NCI-H510A treated with DMSO at 0.1 percent for 48 hours (cell line): ENCODE results near the gene SLC9A8.
"Not testable (repeated sequence)": the region's sequence is repeated elsewhere in the genome, so short reads cannot be mapped to it uniquely, and the experiment has no call there.

ENCODE experiments used
- DNase-seq: peaks from one replicate; lab custom pipeline; 2025; lab: John Stamatoyannopoulos, UW

Gene SLC9A8

DNA sequence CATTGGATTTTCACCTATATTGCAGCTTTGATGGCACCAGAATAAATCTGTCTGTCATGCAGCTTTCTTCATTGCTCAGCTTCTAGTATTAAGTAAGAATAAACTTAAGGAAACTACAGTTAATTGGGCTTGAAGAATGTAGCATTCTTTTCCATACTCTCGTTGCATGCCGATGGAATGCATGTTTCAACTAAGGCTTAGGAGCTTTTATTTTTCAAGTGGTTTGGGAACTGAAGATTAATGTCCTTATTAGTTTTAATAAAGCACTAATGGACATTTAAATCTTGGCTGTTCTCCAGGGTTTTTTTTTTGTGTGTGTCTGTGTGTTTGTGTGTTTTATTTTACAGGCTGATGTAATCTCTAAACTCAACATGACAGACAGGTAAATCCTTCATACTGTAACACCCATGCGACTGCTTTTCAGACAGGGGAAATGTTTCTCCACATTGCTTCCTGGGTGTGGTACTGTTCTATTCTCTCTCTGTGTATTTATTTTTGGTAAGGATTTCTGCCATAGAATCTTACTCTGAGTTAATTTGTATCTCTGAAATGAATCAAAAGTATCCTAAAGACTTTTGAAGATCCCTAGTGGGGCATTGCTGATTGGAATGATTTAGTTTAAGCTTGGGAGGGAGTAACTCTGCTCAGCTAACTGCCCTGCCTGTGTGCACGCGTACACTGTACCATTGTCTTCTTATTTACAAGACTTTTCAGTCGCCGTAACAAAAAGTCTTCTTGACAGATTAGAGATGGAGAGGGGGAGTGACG lies 38.0 kb downstream of the SLC9A8 start:
- DNase-seq = no peak

DNA sequence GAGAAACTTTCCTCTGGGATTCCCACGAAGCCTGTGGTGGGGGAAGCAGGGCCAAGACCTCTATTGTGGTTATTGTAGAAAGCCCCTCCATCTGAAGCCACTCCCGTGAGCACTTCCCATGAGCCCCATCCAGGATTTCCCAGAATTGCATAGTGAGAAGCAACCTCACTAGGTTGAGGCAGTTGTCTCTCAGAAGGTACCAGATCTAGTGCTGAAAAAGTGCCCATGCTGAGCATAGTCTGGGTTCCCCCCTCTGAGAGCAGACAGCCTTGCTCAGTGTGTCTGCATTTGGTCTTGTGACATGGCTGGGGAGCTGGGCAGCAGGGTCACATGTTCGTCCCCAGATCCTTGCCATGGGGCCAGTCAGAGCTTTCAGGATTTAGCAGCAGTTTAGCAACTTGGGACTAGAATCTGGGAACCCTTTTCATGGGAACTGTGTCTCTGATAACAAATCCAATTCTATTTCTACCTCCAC lies 38.6 kb downstream of the SLC9A8 start:
- DNase-seq = no peak

DNA sequence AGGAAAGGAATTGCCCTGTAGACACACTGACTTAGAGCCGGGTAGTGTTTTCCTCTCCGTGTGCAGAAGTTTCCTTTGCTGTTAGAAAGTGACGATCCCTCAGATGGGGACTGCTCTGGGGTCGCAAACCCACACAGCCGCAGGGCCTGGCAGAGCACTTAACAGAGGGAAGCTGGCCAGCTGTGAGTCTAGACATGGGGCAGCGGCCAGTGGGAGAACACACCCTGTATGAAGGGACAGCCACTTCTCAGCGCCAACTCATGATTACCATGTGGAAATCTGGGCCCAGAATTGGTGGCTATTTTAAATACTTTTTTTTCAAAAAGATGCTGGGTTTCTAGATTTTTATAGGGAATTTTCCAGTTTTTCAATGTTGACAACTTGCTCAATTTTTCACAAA lies 39.4 kb downstream of the SLC9A8 start:
- no peak for DNase-seq

- no peak for DNase-seq
Measured at GRCh38 chr20:49852522-49853080, 40.0 kb downstream of the SLC9A8 start.

- no peak for DNase-seq
Measured at GRCh38 chr20:49853640-49854039, 41.0 kb downstream of the SLC9A8 start.

DNA sequence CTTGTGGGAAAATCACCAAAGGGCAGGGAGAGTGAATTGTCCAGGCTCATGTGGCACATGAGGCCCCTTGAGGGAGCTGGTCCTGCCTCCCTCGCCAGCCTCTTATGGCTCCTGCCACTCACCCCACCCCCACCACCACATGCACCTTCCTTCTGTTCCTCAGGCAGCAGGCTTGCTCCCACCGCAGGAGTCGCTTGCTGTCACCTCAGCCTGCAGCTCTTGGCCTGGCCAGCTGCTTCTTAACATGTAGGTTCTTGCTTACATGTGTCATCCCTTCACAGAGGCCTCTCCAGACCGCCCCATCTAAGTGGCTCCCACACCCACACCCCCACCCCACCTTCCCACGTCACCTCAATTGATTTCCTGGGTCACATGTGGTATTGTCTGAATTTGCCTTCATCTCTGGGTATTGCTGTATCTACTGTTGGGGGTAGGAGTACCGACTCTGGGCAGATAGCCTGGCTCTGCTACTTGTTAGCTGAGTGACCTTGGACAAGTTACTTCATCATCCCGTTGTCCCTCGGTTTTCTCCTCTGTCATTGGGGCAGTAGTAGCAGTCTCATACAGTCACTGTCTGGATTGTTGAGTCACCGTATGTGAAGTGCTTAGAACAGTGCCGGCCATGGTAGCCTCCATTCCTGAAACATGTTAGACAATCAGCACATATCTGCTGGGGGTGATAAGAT lies 41.7 kb downstream of the SLC9A8 start:
- DNase-seq = no peak

- no peak for DNase-seq
Measured at GRCh38 chr20:49856904-49857303, 44.3 kb downstream of the SLC9A8 start.

DNA sequence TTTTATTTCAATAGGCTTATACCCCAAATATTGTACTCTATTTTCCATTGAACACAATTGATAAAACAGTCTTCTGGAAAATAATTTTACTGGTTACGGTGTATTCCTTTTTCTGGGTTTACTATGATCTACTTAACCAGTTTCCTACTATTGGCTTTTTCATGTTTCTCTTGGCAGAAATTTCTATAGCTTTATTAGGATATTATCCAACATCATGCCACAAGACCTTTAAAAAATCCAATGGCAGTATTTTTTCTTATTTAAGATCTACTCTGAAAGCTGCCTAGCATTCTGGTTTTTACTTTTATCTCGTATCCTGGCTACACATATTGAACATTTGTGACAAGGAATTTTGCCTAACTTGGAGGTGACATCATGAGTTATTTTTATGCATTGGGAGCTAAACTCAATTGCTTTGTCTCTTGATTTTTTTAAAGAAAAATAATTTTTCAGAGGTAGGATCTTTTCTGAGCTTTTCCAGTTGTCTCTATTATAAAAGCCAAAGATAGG lies 45.5 kb downstream of the SLC9A8 start:
- no peak for DNase-seq

DNA sequence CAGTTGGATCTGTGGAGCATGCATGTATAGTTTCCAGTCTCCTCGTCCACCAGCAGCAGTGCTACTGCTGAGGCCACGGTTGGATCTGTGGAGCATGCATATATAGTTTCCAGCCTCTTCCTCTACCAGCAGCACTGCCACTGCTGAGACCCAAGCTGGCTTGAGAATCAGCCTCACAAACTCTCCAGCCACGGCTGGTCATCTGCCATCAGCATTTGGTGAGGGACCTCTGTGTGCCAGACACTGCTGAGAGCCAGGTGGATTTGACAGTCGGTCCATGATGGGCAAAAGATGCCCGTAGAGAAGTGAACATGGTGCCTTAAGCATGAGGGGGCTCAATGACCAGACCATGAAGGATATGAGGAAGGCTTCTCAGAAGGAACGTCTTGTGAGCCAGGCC lies 46.4 kb downstream of the SLC9A8 start:
- no peak for DNase-seq

GRCh38 chr20:49859807-49860206 lies 47.2 kb downstream of the SLC9A8 start:
- no peak for DNase-seq

DNA sequence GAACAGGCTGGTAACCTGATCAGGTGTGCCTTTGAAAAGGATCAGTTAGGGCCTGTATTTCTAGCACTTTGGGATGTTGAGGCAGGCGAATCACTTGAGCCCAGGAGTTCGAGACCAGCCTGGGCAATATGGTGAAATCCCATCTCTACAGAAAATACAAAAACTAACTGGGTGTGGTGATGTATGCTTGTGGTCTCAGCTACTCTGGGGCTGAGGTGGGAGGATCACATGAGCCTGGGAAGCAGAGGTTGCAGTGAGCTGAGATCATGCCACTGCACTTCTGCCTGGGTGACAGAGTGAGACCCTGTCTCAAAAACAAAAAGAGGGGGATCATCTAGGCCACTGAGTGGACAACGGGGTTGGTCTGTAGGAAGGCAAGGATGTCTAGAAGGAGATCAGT lies 48.6 kb downstream of the SLC9A8 start:
- not testable (repeated sequence) for DNase-seq

GRCh38 chr20:49862607-49863200 lies 50.1 kb downstream of the SLC9A8 start:
- no peak for DNase-seq

DNA sequence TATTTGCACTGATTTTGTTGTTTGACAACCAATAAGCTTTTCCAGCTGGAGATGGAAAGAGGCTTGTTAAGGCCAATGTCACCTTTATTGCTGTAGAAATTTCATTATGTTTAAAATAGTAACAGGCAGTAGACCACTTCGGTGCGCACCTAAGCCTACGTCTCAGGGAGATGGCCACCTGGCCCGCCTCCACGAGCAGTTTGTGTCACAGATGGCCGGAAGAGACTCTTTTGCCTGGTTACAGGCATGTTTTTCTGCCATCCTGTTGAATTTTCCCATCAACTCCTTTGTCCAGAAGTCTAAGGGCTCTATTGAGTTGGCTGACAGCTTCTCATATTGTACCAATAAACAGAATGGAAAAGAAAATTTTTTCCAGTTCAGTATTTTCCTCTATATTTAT lies 51.0 kb downstream of the SLC9A8 start:
- no peak for DNase-seq

DNA sequence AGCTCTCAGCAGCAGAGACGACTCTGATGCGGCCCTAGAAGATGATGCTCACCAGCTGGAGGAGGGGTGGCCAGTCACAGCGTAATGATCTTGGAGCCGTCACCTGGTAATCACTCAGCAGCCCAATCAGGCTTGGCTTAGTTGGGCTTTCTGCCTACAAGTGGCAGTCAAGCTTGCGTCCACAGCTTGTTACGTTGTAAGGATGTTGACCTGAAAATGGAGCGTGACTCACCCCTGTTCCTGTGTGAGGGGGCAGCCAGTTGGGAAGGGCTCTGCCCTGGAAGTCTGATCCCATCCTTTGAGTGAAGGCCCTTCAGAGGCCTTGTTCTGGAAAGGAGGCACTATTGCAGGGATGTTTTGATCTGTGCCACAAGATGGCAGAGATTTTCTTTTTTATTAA lies 52.9 kb downstream of the SLC9A8 start:
- DNase-seq = no peak

DNA sequence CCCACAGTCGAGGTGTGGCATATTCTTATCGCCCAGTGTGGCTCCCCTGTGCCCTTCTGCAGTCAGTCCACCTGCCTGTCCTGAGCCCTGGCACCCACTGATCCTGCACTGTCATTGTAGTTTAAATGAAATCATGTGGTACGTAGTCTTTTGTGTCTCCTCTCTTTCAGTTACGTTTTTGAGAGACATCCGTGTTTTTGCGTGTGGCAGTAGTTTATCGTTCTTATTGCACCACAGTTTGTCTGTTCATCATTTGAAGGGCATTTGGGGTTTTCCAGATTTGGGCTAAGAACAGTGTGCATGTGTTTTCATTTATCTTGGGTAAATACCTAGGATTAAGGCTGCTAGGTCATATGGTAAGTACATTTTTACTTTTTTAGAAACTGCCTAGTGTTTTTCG lies 53.4 kb downstream of the SLC9A8 start:
- DNase-seq = no peak

DNA sequence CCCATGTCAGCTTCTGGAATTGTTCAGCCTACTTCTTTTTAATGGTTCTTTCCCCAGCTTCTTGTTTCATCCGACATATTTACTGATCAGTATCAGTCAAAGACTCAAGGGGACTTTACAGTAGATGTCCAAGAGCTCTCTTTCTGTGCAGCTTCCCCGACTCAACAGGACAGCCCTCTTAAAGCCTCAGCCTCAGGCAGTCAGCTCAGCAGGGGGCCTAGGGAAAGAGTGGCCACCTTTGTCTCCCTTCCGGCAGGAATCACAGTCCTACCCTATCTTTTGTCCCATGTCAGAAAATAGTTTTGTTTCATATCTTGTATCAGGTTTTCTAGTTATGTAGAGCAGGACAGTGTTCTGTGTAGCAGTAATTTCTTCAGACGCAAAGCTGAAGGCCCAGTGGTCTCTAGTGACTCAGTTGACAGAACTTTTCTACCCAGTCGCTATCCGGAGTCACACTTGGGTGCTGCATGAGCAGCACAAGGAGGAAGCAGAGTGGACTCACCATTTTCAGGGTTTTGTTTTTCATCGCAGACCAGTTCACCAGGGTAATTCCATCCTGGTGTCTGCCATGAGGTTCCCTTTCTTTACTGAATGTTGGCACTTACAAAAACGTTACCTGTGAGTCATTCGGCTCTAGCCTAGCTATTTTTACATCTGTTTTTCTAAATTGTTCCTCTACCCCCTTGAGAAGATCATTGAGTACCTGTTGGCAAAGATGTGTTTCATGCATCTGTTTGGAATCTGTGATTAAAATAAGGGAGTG lies 55.0 kb downstream of the SLC9A8 start:
- no peak for DNase-seq

GRCh38 chr20:49868538-49868937 lies 55.9 kb downstream of the SLC9A8 start:
- DNase-seq = no peak

DNA sequence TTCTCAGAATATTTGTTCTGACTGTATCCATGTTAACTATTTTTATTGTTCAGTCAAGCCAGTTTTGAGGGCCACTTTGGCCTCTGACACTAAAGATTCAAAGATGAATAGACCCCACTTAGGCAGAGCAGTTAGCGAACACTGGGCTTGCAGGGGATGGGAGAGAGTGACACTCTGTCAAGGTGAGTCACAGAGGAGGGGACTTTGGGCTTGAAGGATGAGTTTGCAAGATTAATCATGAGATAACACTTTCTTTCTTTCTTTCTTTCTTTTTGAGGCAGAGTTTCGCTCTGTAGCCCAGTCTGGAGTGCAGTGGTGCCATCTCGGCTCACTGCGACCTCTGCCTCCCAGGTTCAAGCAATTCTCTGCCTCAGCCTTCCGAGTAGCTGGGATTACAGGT lies 56.3 kb downstream of the SLC9A8 start:
- DNase-seq = no peak

DNA sequence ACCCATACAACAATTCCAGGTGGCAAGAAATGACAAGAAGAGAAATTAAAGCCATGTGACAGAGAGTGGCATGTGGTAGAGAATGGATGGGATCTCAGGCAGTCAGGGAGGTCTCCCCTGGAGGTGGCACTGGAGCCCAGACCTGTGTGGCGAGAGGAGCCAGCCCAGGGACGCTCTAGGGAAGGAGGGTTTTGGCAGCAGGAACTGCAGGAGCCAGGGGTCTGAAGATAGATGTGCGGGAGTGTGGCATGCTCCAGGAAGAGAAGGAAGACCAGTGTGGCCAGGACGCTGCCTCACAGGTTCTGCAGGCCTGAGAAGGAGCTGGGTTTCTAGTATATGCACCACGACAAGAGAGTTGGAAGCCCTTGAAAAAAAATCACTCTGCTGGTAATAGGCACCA lies 57.6 kb downstream of the SLC9A8 start:
- no peak for DNase-seq

DNA sequence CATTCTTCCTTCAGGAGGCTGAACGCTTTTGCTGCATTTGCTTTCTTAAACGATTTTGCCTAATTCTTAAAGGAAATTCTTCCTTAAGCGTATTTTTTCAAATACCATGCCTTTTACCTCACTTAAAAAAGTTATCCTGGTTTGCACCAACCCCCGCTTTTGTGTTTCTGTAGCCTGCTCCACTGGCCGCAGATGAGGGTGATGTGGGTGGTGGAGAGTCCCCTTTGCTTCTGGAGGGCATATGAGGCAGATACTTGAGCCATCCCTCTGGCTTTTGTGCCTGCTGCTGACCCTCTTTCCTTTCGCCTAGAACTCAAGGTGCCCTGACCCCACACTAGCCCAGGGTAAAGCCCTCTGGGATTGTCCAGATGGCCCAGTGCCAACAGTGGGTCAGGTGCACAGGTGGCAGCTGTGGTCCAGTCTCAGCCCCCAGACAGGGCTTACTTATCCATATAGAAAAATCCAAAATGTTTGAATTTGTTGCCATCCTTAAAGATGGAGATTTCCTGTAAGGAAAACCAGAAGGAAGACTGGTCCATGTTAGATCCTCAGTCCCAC lies 58.8 kb downstream of the SLC9A8 start:
- no peak for DNase-seq

DNA sequence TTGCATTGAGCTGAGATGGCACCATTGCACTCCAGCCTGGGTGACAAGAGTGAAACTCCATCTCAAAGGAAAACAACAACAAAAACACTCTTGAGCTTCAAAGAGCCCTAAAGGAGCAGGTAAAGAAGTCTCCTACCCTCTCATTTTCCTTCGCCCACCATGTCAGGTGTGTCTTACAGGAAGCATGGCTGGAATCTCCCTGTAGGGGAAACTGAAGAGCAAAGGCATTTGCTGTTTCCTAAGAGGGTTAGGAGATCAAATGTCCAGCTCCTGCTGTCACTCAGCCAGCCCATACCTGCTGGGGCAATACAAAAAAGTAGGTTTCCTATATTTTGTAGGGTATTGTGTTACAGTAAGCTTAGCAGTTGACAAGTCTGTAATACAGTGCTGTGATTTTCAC lies 59.4 kb downstream of the SLC9A8 start:
- no peak for DNase-seq

- no peak for DNase-seq
Measured at GRCh38 chr20:49874696-49875095, 62.1 kb downstream of the SLC9A8 start.
